Activated T-helper 1 cell treated with anti-CD3 and anti-CD28 coated beads, Interleukin-2, amount 50 U/mL, for 16 hours (primary cell): ENCODE measurements around the gene FSD1L.
"Not testable (repeated sequence)": the region's sequence is repeated elsewhere in the genome, so short reads cannot be mapped to it uniquely, and the experiment has no call there.

Experiments
- DNase-seq, 2 donors: peaks; one replicate each; pipeline ENCODE4 v3.0.0-alpha.2; 2020; ENCODE audit warnings: low read depth in 1 of 2, low spot score in 1 of 2

FSD1L gene

DNA sequence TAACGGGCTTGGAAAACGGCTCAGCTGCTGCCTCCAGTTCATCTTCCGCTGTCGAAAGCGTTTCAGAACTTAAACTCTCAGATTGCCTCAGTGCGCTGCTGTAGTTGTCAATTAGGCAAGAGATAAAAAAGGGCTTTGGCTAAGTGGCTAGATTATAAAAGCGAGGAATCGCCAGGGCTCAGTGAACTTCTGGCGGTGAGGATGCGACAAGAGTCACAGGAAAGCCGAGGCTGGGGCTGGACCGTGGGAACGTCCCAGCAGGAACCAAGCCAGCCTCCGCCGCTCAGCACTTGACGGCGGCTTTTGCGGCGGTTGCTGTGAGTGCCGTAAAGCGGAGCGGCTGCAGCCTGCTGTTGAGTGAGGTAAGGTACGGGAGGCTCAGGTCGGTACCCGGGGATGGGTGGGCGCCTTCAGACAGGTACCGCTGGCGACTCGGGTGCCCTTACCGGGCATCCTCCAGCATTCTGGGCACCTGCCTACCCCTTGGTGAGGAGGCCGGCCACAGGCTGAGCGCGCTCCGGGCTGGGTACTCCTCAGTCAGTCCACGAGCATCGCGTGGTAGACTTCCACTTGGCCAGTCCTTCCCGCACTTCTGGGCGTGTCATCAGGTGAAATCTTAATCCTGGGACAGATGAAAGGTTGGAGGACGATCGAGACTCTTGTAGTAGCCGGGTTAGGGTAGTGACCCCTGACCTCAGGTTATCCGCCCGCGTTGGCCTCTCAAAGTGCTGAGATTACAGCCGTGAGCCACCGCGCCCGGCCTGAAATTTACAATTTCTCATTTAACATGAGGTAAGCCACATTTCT is 110.2 kb downstream of the FSD1L start, which contains the start of gene FKTN:
Gene FKTN, plus strand, starts transcription at position 328 of the 807 bp plus-strand sequence. CDS start 16,902 bp downstream, outside the sequence.
- DNase-seq: peak; percentile 42 to 58

DNA sequence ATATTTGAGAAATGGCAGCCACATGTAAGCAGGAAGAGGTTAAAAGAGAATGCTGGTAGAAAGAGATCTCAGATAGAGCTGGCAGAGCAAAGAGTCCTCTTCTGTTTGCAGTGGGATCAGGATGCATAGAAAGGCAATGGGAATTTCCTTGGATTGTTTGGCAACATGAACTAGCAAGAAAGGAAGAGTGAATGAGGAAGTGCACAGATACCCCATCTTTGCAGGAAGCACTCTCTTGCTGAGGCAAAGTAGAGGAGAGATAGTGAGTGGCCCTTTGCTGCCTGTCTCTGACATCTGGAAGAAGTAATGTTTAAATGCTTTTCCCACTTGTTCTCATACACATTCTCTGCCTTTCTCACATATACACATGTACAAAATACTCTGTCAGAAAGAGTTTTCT is 124.6 kb downstream of the FSD1L start:
- DNase-seq: no peak

DNA sequence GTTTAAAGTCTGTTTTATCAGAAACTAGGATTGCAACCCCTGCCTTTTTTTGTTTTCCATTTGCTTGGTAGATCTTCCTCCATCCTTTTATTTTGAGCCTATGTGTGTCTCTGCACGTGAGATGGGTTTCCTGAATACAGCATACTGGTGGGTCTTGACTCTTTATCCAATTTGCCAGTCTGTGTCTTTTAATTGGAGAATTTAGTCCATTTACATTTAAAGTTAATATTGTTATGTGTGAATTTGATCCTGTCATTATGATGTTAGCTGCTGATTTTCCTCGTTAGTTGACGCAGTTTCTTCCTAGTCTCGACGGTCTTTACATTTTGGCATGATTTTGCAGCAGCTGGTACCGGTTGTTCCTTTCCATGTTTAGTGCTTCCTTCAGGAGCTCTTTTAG is 132.1 kb downstream of the FSD1L start:
- DNase-seq: not testable (repeated sequence)

- DNase-seq: not testable (repeated sequence)
These were observed 133.7 kb downstream of the FSD1L start for GRCh38 chr9:105581550-105581949.

- no peak for DNase-seq
These were observed 145.3 kb downstream of the FSD1L start for GRCh38 chr9:105593145-105593544.
